ENCODE data around the gene POMT2. TPM values are rescaled to one million over a fixed set of nuclear protein-coding genes. Genes with fewer than 3 reads are reported as not detected.

POMT2 gene
- total and polyA plus RNA-seq, 2 experiments from 2014 or later, result 21.1 to 39.3 TPM

DNA sequence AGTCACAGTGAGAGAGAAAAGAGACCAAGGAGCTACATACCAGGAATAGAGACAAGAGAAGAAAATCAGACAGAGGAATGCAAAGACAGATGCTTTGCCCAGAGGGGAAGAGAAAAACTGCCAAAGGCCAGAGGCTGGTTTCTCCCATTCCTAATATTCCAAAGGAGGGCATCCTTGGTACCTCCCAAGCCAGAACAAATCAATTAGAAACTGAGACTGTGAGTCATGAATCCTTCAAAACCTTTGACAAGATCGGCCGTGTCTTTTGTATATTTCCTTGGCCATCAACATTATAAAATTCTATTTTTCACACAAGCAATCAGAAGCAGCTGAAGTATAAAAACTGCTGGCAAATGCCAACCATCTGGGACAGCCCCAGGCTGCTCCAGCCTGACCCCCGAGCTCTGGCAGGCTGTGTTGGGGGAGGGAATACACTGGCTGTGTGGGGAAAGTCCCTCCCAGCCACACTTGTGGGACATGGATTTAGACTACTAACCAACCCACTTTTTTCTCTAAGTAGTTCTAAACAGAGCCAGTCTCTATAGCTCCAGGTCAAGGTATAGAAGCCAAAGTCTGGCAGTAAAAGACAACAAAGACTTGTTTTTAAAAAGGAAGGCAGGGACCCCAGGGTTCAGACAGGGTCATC lies 13.7 kb downstream of the POMT2 start:
- Histone ChIP-seq H3K27ac (peak overlapping the region; percentile 24), H3K9me2 (replicated peaks; ENCODE audit: insufficient read depth) (no peaks in the 10 kb centered on the region), H3K4me3 (no peak overlapping the region), H3K27me3 (no peaks in the 10 kb centered on the region), H3K79me2 (peaks cover 24% of the 10 kb centered on the region), H3K9me3 (ENCODE audit: low read depth) (no peaks in the 10 kb centered on the region), H4K20me1 (ENCODE audit: insufficient read depth, poor library complexity, severe bottlenecking) (no peaks in the 10 kb centered on the region), H2AFZ (no peak overlapping the region), H3K4me2 (no peak overlapping the region), H3K4me1 (ENCODE audit: insufficient read depth) (peaks cover 28% of the 10 kb centered on the region), H3K36me3 (replicated peaks; ENCODE audit: insufficient read depth, low read depth) (no peaks in the 10 kb centered on the region)
- TF ChIP-seq EZH2 (IDR thresholded peaks at IDR 0.05; ENCODE audit: borderline replicate concordance) (no peak), CTCF (IDR thresholded peaks at IDR 0.05; ENCODE audit: poor library complexity) (no peak), EZH2phosphoT487 (IDR thresholded peaks at IDR 0.05; ENCODE audit: low read depth, severe bottlenecking, unreplicated experiment) (no peak)
- 61% methylated on average over 3 of the region's 3 CpGs for WGBS (ENCODE audit: low lambda C conversion rate, missing lambda C conversion rate)
- DNase-seq (ENCODE audit: low spot score), result peak; percentile 37

GRCh38 chr14:77306416-77306815 lies 14.3 kb downstream of the POMT2 start:
- H3K9me2 ChIP-seq (replicated peaks; ENCODE audit: insufficient read depth), result no peaks in the 10 kb centered on the region
- no peak overlapping the region for H3K4me2 ChIP-seq
- no peaks in the 10 kb centered on the region for H4K20me1 ChIP-seq (ENCODE audit: insufficient read depth, poor library complexity, severe bottlenecking)
- no peaks in the 10 kb centered on the region for H3K36me3 ChIP-seq (replicated peaks; ENCODE audit: insufficient read depth, low read depth)
- no peak for DNase-seq (ENCODE audit: low spot score)
- no peak for TF ChIP-seq EZH2 (IDR thresholded peaks at IDR 0.05; ENCODE audit: borderline replicate concordance)
- no peak for TF ChIP-seq CTCF (IDR thresholded peaks at IDR 0.05; ENCODE audit: poor library complexity)
- TF ChIP-seq EZH2phosphoT487 (IDR thresholded peaks at IDR 0.05; ENCODE audit: low read depth, severe bottlenecking, unreplicated experiment), result no peak
- WGBS (ENCODE audit: low lambda C conversion rate, missing lambda C conversion rate), result 68% methylated on average over 3 of the region's 3 CpGs
- H3K27ac ChIP-seq, result peak overlapping the region; percentile 24
- no peaks in the 10 kb centered on the region for H3K27me3 ChIP-seq
- no peak overlapping the region for H3K4me3 ChIP-seq
- no peak overlapping the region for H2AFZ ChIP-seq
- peaks cover 28% of the 10 kb centered on the region for H3K4me1 ChIP-seq (ENCODE audit: insufficient read depth)
- H3K79me2 ChIP-seq, result peaks cover 18% of the 10 kb centered on the region
- no peaks in the 10 kb centered on the region for H3K9me3 ChIP-seq (ENCODE audit: low read depth)

DNA sequence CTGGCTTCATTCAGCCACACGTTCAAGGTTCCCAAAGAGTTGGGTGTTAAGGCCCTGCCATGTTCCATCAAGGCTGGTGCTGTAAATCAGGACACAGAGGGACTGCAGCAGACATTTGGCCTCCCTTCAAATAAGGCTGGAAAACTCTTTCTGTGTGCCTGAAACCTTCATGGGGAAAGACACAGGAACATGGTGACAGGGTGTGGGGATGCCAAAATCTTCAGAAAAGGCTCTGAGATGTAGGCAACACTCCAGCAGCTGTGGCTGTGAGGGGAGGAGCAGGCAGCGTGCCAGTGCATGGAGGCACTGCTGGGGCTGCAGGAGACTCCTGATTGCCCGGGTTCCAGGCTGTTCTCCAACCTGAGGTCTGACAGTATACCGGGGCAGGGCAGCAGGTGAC lies 15.0 kb downstream of the POMT2 start:
- Histone ChIP-seq H3K4me3 (no peak overlapping the region), H3K9me2 (replicated peaks; ENCODE audit: insufficient read depth) (no peaks in the 10 kb centered on the region), H2AFZ (no peak overlapping the region), H3K4me1 (ENCODE audit: insufficient read depth) (peaks cover 28% of the 10 kb centered on the region), H3K79me2 (peaks cover 12% of the 10 kb centered on the region), H3K4me2 (no peak overlapping the region), H3K9me3 (ENCODE audit: low read depth) (no peaks in the 10 kb centered on the region), H3K36me3 (replicated peaks; ENCODE audit: insufficient read depth, low read depth) (no peaks in the 10 kb centered on the region), H4K20me1 (ENCODE audit: insufficient read depth, poor library complexity, severe bottlenecking) (no peaks in the 10 kb centered on the region), H3K27me3 (no peaks in the 10 kb centered on the region), H3K27ac (no peak overlapping the region)
- DNase-seq (ENCODE audit: low spot score), result no peak
- no peak for TF ChIP-seq EZH2phosphoT487 (IDR thresholded peaks at IDR 0.05; ENCODE audit: low read depth, severe bottlenecking, unreplicated experiment)
- no peak for TF ChIP-seq CTCF (IDR thresholded peaks at IDR 0.05; ENCODE audit: poor library complexity)
- TF ChIP-seq EZH2 (IDR thresholded peaks at IDR 0.05; ENCODE audit: borderline replicate concordance), result no peak
- WGBS (ENCODE audit: low lambda C conversion rate, missing lambda C conversion rate), result 97% methylated on average over 4 of the region's 4 CpGs
